GM12878 (cell line): ENCODE data around the gene CD68.

Source experiments
- ATF7 ChIP-seq: fragments of 450-650 bp; IDR thresholded peaks from 2 replicates; pipeline ENCODE4 v1.6.1; 2016; ENCODE audit warnings: low read depth, mild to moderate bottlenecking
- CBFB ChIP-seq: IDR thresholded peaks from 2 replicates; pipeline ENCODE4 v1.6.1; 2016; ENCODE audit warnings: antibody characterized with exemption, low read depth
- CEBPB ChIP-seq, 2 experiments: fragments of 150-350 bp in 1 of 2; IDR thresholded peaks; 2 replicates each; pipeline ENCODE4 v1.6.1; 2012 to 2014; ENCODE audit warnings: low read depth in 2 of 2, low read length in 2 of 2, borderline replicate concordance in 1 of 2, inconsistent platforms in 1 of 2
- CREB1 ChIP-seq: IDR thresholded peaks from 2 replicates; pipeline ENCODE4 v1.6.1; 2012; ENCODE audit warnings: low read depth, mild to moderate bottlenecking, inconsistent platforms
- CTCF ChIP-seq, 3 experiments: IDR thresholded peaks in 2 of 3; conservative IDR thresholded peaks in 1 of 3; 2 replicates each; pipeline ENCODE4 v1.5.1; 2011; ENCODE audit warnings: low read depth in 3 of 3, low read length in 3 of 3, mild to moderate bottlenecking in 3 of 3, control low read depth in 2 of 3, moderate library complexity in 2 of 3, inconsistent platforms in 1 of 3, mixed read lengths in 1 of 3; ENCODE audit not compliant: control insufficient read depth in 2 of 3, insufficient read depth in 1 of 3; ENCODE audit errors: extremely low read depth in 1 of 3
- MAX ChIP-seq: IDR thresholded peaks from 2 replicates; pipeline ENCODE4 v1.6.1; 2012; ENCODE audit warnings: low read depth, low read length, improper control_type of control experiment
- PKNOX1 ChIP-seq: fragments of 450-650 bp; IDR thresholded peaks from 2 replicates; pipeline ENCODE4 v1.6.1; 2016; ENCODE audit warnings: mild to moderate bottlenecking
- POLR2AphosphoS5 ChIP-seq: IDR thresholded peaks from 2 replicates; pipeline ENCODE4 v1.6.1; 2011; ENCODE audit warnings: mild to moderate bottlenecking, low read length, inconsistent platforms
- PRDM15 ChIP-seq: fragments of 450-650 bp; formaldehyde crosslinking; IDR thresholded peaks from 2 replicates; pipeline ENCODE4 v1.4.0; 2020; ENCODE audit warnings: mild to moderate bottlenecking, moderate library complexity
- SIX5 ChIP-seq: IDR thresholded peaks from 2 replicates; pipeline ENCODE4 v1.6.1; 2011; ENCODE audit warnings: mild to moderate bottlenecking, low read depth, low read length, moderate library complexity; ENCODE audit not compliant: severe bottlenecking
- TAF1 ChIP-seq: IDR thresholded peaks from 2 replicates; pipeline ENCODE4 v1.6.1; 2011; ENCODE audit warnings: mild to moderate bottlenecking, low read depth, low read length, borderline replicate concordance
- YY1 ChIP-seq: IDR thresholded peaks from 2 replicates; pipeline ENCODE4 v1.6.1; 2011; ENCODE audit warnings: low read depth, mild to moderate bottlenecking, low read length
- ZBTB33 ChIP-seq: fragments of 450-650 bp; IDR thresholded peaks from 2 replicates; pipeline ENCODE4 v1.6.1; 2017; ENCODE audit warnings: mild to moderate bottlenecking

GRCh38 chr17:7623661-7624060 is 44.2 kb downstream of the CD68 start:
- no peak for TF ChIP-seq CEBPB (IDR thresholded peaks at IDR 0.05; ENCODE audit: borderline replicate concordance in 1 of 2, low read depth in 2 of 2, low read length in 2 of 2)
- no peak for TF ChIP-seq CBFB
- no peak for TF ChIP-seq PRDM15 (CRISPR knock-in tag)
- no peak for TF ChIP-seq YY1
- no peak for TF ChIP-seq PKNOX1
- TF ChIP-seq CREB1: no peak
- TF ChIP-seq SIX5: no peak
- TF ChIP-seq TAF1: no peak
- TF ChIP-seq MAX: no peak
- no peak for TF ChIP-seq CTCF (IDR thresholded peaks at IDR 0.05 in 2 of 3, conservative IDR thresholded peaks at IDR 0.05 in 1 of 3; ENCODE audit: control insufficient read depth in 2 of 3, extremely low read depth in 1 of 3, insufficient read depth in 1 of 3, low read depth in 3 of 3, low read length in 3 of 3)
- no peak for TF ChIP-seq ATF7
- no peak for TF ChIP-seq ZBTB33
- TF ChIP-seq POLR2AphosphoS5: no peak
